ENCODE data around the gene GMDS. TPM values are rescaled to one million over a fixed set of nuclear protein-coding genes. Genes with fewer than 3 reads are reported as not detected.

GMDS gene
- total RNA-seq, 1 donor from 2014 or later, result 34.0 TPM

GRCh38 chr6:2225422-2226392 is 19.7 kb downstream of the GMDS start:
- H3K9me3 Mint-ChIP-seq (ENCODE audit: low read depth), result no peaks in the 10 kb centered on the region

GRCh38 chr6:2224847-2225382 is 20.5 kb downstream of the GMDS start:
- H3K4me3 Mint-ChIP-seq (ENCODE audit: unreplicated experiment), result no peak overlapping the region
- H3K36me3 Mint-ChIP-seq (ENCODE audit: low read depth), result no peaks in the 10 kb centered on the region
- H3K4me1 Mint-ChIP-seq (ENCODE audit: low read depth), result peaks cover 10% of the 10 kb centered on the region
- no peaks in the 10 kb centered on the region for H3K27me3 Mint-ChIP-seq (ENCODE audit: low read depth)
- no peak for DNase-seq (ENCODE audit: low spot score)
- no peaks in the 10 kb centered on the region for H3K9me3 Mint-ChIP-seq (ENCODE audit: low read depth)
- no peak for TF ChIP-seq CTCF (IDR thresholded peaks at IDR 0.05)
- no peak overlapping the region for H3K27ac Mint-ChIP-seq (ENCODE audit: unreplicated experiment)

More at GRCh38 chr6:2225422-2226392, 19.7 kb downstream of the GMDS start:
- TF ChIP-seq CTCF (IDR thresholded peaks at IDR 0.05), result no peak
- Mint-ChIP-seq H3K4me3 (ENCODE audit: unreplicated experiment) (no peak overlapping the region), H3K27me3 (ENCODE audit: low read depth) (no peaks in the 10 kb centered on the region), H3K36me3 (ENCODE audit: low read depth) (no peaks in the 10 kb centered on the region), H3K27ac (ENCODE audit: unreplicated experiment) (no peak overlapping the region), H3K4me1 (ENCODE audit: low read depth) (peaks cover 10% of the 10 kb centered on the region)
- no peak for DNase-seq (ENCODE audit: low spot score)

GRCh38 chr6:2222275-2222842 is 23.0 kb downstream of the GMDS start:
- H3K4me3 Mint-ChIP-seq (ENCODE audit: unreplicated experiment), result no peak overlapping the region
- H3K27me3 Mint-ChIP-seq (ENCODE audit: low read depth), result no peaks in the 10 kb centered on the region
- DNase-seq (ENCODE audit: low spot score), result no peak
- peaks cover 10% of the 10 kb centered on the region for H3K4me1 Mint-ChIP-seq (ENCODE audit: low read depth)
- no peaks in the 10 kb centered on the region for H3K36me3 Mint-ChIP-seq (ENCODE audit: low read depth)
- TF ChIP-seq CTCF (IDR thresholded peaks at IDR 0.05), result no peak
- H3K27ac Mint-ChIP-seq (ENCODE audit: unreplicated experiment), result no peak overlapping the region
- H3K9me3 Mint-ChIP-seq (ENCODE audit: low read depth), result no peaks in the 10 kb centered on the region

- H3K9me3 Mint-ChIP-seq (ENCODE audit: low read depth), result no peaks in the 10 kb centered on the region
- no peak overlapping the region for H3K4me3 Mint-ChIP-seq (ENCODE audit: unreplicated experiment)
- H3K36me3 Mint-ChIP-seq (ENCODE audit: low read depth), result no peaks in the 10 kb centered on the region
- H3K4me1 Mint-ChIP-seq (ENCODE audit: low read depth), result peaks cover 10% of the 10 kb centered on the region
- no peak for TF ChIP-seq CTCF (IDR thresholded peaks at IDR 0.05)
- no peak for DNase-seq (ENCODE audit: low spot score)
- no peaks in the 10 kb centered on the region for H3K27me3 Mint-ChIP-seq (ENCODE audit: low read depth)
- H3K27ac Mint-ChIP-seq (ENCODE audit: unreplicated experiment), result no peak overlapping the region
Observed at GRCh38 chr6:2221726-2222274, 23.6 kb downstream of the GMDS start.

- H3K4me3 Mint-ChIP-seq (ENCODE audit: unreplicated experiment), result no peak overlapping the region
- no peak for TF ChIP-seq CTCF (IDR thresholded peaks at IDR 0.05)
- H3K9me3 Mint-ChIP-seq (ENCODE audit: low read depth), result peaks cover under 1% of the 10 kb centered on the region
- no peak for DNase-seq (ENCODE audit: low spot score)
- no peak overlapping the region for H3K27ac Mint-ChIP-seq (ENCODE audit: unreplicated experiment)
- peaks cover 7% of the 10 kb centered on the region for H3K4me1 Mint-ChIP-seq (ENCODE audit: low read depth)
- no peaks in the 10 kb centered on the region for H3K27me3 Mint-ChIP-seq (ENCODE audit: low read depth)
- no peaks in the 10 kb centered on the region for H3K36me3 Mint-ChIP-seq (ENCODE audit: low read depth)
Observed at GRCh38 chr6:2220154-2220553, 25.3 kb downstream of the GMDS start.
